Transverse colon (tissue), 4 donors: ENCODE results near the gene DEGS2. TPM values are rescaled to one million over a fixed set of nuclear protein-coding genes. Genes with fewer than 3 reads are reported as not detected.

Experiments used
- DNase-seq: peaks from one replicate; pipeline ENCODE4 v3.0.0-alpha.2; 2019
- H3K27ac ChIP-seq, 4 donors: fragments of 200-600 bp; sonication (generic); 2 replicates each; pipeline ENCODE4 v1.5.1; 2016 to 2018; ENCODE audit warnings: inconsistent platforms in 4 of 4
- H3K27me3 ChIP-seq: fragments of 200-600 bp; sonication (generic); 2 replicates; pipeline ENCODE4 v1.5.1; 2017; ENCODE audit warnings: inconsistent platforms
- H3K36me3 ChIP-seq, 4 donors: fragments of 200-600 bp; sonication (generic); 2 replicates each; pipeline ENCODE4 v1.5.1; 2017 to 2019; ENCODE audit warnings: inconsistent platforms in 4 of 4
- H3K4me1 ChIP-seq, 4 donors: fragments of 200-600 bp; sonication (generic); 2 replicates each; pipeline ENCODE4 v1.5.1; 2017 to 2020; ENCODE audit warnings: inconsistent platforms in 4 of 4
- H3K4me3 ChIP-seq, 4 donors: fragments of 200-600 bp; sonication (generic); 1 replicate in 1 of 4; 2 replicates in 3 of 4; pipeline versions ENCODE4 v1.5.1 to v1.6.1; 2017 to 2019; ENCODE audit warnings: inconsistent platforms in 4 of 4
- H3K9me3 ChIP-seq, 2 donors: fragments of 200-600 bp; sonication (generic); 2 replicates each; pipeline ENCODE4 v1.5.1; 2017 to 2019; ENCODE audit warnings: inconsistent platforms in 2 of 2
- EP300 ChIP-seq: sonication (generic); formaldehyde crosslinking; IDR thresholded peaks from one replicate; pipeline ENCODE4 v1.6.1; 2017; ENCODE audit warnings: antibody characterized with exemption, low read depth
- POLR2A ChIP-seq: fragments of 450-650 bp; IDR thresholded peaks from one replicate; pipeline ENCODE4 v1.6.1; 2016; ENCODE audit warnings: antibody characterized with exemption, mild to moderate bottlenecking, moderate library complexity
- POLR2AphosphoS5 ChIP-seq, 3 donors: sonication (generic); formaldehyde crosslinking; IDR thresholded peaks; one replicate each; pipeline ENCODE4 v1.6.1; 2016; ENCODE audit warnings: antibody characterized with exemption in 3 of 3
- WGBS, 2 donors: methylation state at CpG; one replicate each; pipeline ENCODE4 v1.1.5; 2018; ENCODE audit warnings: low coverage in 1 of 2; 5-methylcytosine and 5-hydroxymethylcytosine counted together
- in situ Hi-C, 4 donors: fragments of 200-750 bp; cut with MboI; loops; one replicate each; pipeline versions ENCODE4 v1.15.0 to v1.15.1; 2017; ENCODE audit warnings: low sequenced_read_pairs in 3 of 4, low pct_ligation_motif_present in 1 of 4, low pct_unique_long_range_greater_than_20kb in 1 of 4
- intact Hi-C: fragments of 100-400 bp; cut with DNase I; formaldehyde crosslinking; loops from one replicate; pipeline ENCODE4 v1.15.1; 2023; ENCODE audit warnings: low total_unique reads
- total RNA-seq, 4 donors: library from RNA; depleted of rRNA; stranded (reverse); fragments of >200 nt; gene quantifications; one replicate each; pipeline ENCODE4 v1.1.0, GENCODE V29; 2016
- TF ChIP-seq, protein P1 (sequence below), 5 experiments: fragments of 200-600 bp in 3 of 5; fragments of 450-650 bp in 2 of 5; sonication (generic) in 3 of 5; IDR thresholded peaks; 1 replicate in 2 of 5; 2 replicates in 3 of 5; pipeline ENCODE4 v1.5.1; 2016 to 2017; ENCODE audit warnings: antibody characterized with exemption in 5 of 5, inconsistent platforms in 3 of 5, mild to moderate bottlenecking in 2 of 5, moderate library complexity in 1 of 5

DEGS2 gene
- total RNA-seq, 4 donors from 2014 or later: 4.9 to 33.2 (median 23.7) TPM

DNA sequence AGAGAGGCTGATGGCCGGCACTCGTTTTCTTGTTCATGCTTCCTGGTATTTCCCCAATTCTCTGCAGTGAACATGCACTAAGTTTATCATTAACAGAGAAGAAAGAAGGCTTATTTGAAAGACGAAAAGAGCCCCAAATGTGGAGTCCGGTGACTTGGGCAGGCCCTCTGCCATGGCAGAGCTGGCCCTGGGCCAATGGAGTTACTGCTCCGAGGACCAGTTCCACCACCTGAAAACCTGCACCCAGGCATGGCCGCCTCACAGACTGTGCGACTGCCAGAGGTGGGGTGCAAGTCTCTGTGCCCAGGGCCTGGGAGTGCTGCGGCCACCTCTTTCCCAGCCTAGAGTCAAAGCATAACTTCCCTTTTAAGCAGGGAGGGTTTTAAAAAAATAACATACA, 24.9 kb downstream of the DEGS2 start:
- TF ChIP-seq POLR2A (no peak), POLR2AphosphoS5 (IDR thresholded peaks at IDR 0.05) (no peak), EP300 (no peak)
- TF ChIP-seq, protein P1, sequence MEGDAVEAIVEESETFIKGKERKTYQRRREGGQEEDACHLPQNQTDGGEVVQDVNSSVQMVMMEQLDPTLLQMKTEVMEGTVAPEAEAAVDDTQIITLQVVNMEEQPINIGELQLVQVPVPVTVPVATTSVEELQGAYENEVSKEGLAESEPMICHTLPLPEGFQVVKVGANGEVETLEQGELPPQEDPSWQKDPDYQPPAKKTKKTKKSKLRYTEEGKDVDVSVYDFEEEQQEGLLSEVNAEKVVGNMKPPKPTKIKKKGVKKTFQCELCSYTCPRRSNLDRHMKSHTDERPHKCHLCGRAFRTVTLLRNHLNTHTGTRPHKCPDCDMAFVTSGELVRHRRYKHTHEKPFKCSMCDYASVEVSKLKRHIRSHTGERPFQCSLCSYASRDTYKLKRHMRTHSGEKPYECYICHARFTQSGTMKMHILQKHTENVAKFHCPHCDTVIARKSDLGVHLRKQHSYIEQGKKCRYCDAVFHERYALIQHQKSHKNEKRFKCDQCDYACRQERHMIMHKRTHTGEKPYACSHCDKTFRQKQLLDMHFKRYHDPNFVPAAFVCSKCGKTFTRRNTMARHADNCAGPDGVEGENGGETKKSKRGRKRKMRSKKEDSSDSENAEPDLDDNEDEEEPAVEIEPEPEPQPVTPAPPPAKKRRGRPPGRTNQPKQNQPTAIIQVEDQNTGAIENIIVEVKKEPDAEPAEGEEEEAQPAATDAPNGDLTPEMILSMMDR (IDR thresholded peaks at IDR 0.05): no peak
- no peak overlapping the region for H3K27ac ChIP-seq

GRCh38 chr14:100132903-100133510, 26.4 kb downstream of the DEGS2 start:
- WGBS, 2 donors: 86 to 100% methylated on average over 1 to 12 of the region's 12 CpGs
- Histone ChIP-seq H3K27me3 (no peaks in the 10 kb centered on the region), H3K36me3 (no peaks in the 10 kb centered on the region), H3K4me3 (no peak overlapping the region), H3K27ac (no peak overlapping the region), H3K4me1 (peaks cover 0 to 13% (median 3%) of the 10 kb centered on the region in 4 donors), H3K9me3 (no peaks in the 10 kb centered on the region)
- TF ChIP-seq EP300 (no peak), POLR2AphosphoS5 (IDR thresholded peaks at IDR 0.05) (no peak)
- intact Hi-C loops: loop anchor here (2.0 kb wide), 1 partner anchor 58 kb away; no protein-coding TSS in a partner anchor
- DNase-seq: no peak
- in situ Hi-C loops: no loop called here

More for the DNA sequence above, 24.9 kb downstream of the DEGS2 start:
- intact Hi-C loops (no loop called here), in situ Hi-C loops (no loop called here)
- WGBS, 2 donors: 24 to 71% methylated on average over 2 to 8 of the region's 8 CpGs
- no peak overlapping the region for H3K4me3 ChIP-seq
- no peaks in the 10 kb centered on the region for H3K36me3 ChIP-seq
- no peaks in the 10 kb centered on the region for H3K27me3 ChIP-seq
- peaks cover 0 to 13% (median 3%) of the 10 kb centered on the region in 4 donors for H3K4me1 ChIP-seq
- no peaks in the 10 kb centered on the region for H3K9me3 ChIP-seq
- no peak for DNase-seq

- Histone ChIP-seq H3K27me3 (no peaks in the 10 kb centered on the region), H3K36me3 (no peaks in the 10 kb centered on the region), H3K4me3 (no peak overlapping the region), H3K27ac (no peak overlapping the region), H3K9me3 (no peaks in the 10 kb centered on the region), H3K4me1 (peaks cover 0 to 13% (median 3%) of the 10 kb centered on the region in 4 donors)
- TF ChIP-seq POLR2A: no peak
- no peak for TF ChIP-seq POLR2AphosphoS5 (IDR thresholded peaks at IDR 0.05)
- no peak for TF ChIP-seq EP300
- TF ChIP-seq, protein P1 (IDR thresholded peaks at IDR 0.05): no peak
- in situ Hi-C loops (no loop called here), intact Hi-C loops (loop anchor here (2.0 kb wide), 1 partner anchor 58 kb away; no protein-coding TSS in a partner anchor)
- DNase-seq: no peak
- 84% methylated on average over 24 of the region's 25 CpGs; no CpG with 5 or more reads in 1 of the 2 donors for WGBS, 2 donors
Observed at GRCh38 chr14:100132161-100132902, 27.1 kb downstream of the DEGS2 start.

GRCh38 chr14:100131181-100131580, 28.3 kb downstream of the DEGS2 start:
- Histone ChIP-seq H3K9me3 (no peaks in the 10 kb centered on the region), H3K4me1 (peaks cover 0 to 13% (median 3%) of the 10 kb centered on the region in 4 donors), H3K4me3 (no peak overlapping the region), H3K27me3 (no peaks in the 10 kb centered on the region), H3K27ac (peak overlapping the region in 1 of 4 donors; percentile 29), H3K36me3 (no peaks in the 10 kb centered on the region)
- in situ Hi-C loops: no loop called here
- no peak for TF ChIP-seq POLR2AphosphoS5 (IDR thresholded peaks at IDR 0.05)
- TF ChIP-seq, protein P1 (IDR thresholded peaks at IDR 0.05): peak in 1 of 5 experiments; percentile 25
- DNase-seq: peak; percentile 57
- 55% methylated on average over 6 of the region's 6 CpGs; no CpG with 5 or more reads in 1 of the 2 donors for WGBS, 2 donors
- intact Hi-C loops: no loop called here
